NCI-H748 (cell line): ENCODE results near the gene PIK3C2G.
"Not testable (repeated sequence)": the region's sequence is repeated elsewhere in the genome, so short reads cannot be mapped to it uniquely, and the experiment has no call there.

Experiments
- DNase-seq: peaks from one replicate; lab custom pipeline; 2025; ENCODE audit not compliant: unreplicated experiment; lab: John Stamatoyannopoulos, UW

PIK3C2G gene

GRCh38 chr12:18261273-18261672 lies at the start of gene PIK3C2G:
Gene PIK3C2G (plus strand): TSS chr12:18261518. CDS start chr12:18282082, 20,564 bp downstream.
- DNase-seq, result peak; percentile 88

GRCh38 chr12:18217966-18218365 lies 43.4 kb upstream of the PIK3C2G start:
- no peak for DNase-seq

GRCh38 chr12:18221726-18222125 lies 39.6 kb upstream of the PIK3C2G start:
- peak; percentile 44 for DNase-seq

DNA sequence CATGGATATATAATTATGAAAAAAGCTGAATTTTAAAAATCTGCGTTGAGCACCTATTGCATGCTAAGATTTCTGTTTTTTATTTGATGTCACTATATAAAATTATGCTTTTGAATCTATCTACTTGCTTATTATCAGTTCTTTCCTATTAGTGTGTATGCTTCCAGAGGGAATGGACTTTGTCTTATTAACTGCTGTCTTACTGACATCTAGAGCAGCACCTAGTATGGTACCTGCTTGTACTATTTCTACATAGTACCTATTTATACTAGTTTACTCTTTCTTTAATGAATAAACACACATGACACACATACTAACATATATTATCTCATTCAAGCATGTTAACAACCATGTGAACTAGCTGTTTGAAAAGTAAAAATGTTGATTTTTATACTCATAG lies 38.6 kb upstream of the PIK3C2G start:
- peak; percentile 9 for DNase-seq

DNA sequence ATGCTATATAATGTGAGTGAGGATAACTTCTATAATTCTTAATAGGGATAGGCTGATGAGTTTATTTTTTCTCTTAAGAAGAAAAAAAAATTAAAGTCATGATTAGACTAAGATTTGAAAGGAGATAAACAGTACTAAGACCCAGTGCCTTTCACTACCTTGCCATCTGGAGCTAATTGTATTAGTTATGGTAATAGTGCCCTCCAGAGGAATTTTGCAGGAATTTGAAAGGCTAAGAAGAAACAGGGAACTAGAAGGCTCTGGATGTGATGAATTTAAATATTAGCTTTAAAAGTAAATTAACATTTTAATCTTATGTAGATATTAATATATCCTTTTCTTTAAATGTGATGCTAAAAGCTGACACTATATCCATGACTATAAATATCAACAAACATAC lies 36.6 kb upstream of the PIK3C2G start:
- peak; percentile 71 for DNase-seq

GRCh38 chr12:18239526-18239925 lies 21.8 kb upstream of the PIK3C2G start:
- no peak for DNase-seq

- no peak for DNase-seq
Measured at GRCh38 chr12:18242380-18243089, 18.8 kb upstream of the PIK3C2G start.

DNA sequence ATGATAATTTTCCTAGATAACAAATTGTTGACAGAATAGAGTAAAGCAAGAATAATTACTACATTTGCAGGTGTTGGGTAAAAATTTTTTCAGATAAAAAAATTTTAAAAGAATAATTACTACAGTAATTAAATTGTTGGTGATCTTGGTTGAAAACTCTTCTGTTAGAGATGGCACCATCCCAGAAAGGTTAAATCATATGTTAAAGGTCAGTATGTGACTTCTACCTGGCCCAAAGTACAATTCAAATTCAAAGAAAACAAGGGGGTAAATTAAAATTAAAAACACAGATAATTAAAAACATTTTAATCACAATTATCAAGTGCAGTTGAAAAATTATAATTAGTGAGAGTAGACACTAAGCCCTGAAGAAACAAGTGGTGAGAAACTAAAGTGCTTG lies 18.1 kb upstream of the PIK3C2G start:
- DNase-seq, result no peak

- no peak for DNase-seq
Measured at GRCh38 chr12:18246066-18246465, 15.3 kb upstream of the PIK3C2G start.

- DNase-seq, result peak; percentile 71
Measured at GRCh38 chr12:18250313-18250916, 10.9 kb upstream of the PIK3C2G start.

DNA sequence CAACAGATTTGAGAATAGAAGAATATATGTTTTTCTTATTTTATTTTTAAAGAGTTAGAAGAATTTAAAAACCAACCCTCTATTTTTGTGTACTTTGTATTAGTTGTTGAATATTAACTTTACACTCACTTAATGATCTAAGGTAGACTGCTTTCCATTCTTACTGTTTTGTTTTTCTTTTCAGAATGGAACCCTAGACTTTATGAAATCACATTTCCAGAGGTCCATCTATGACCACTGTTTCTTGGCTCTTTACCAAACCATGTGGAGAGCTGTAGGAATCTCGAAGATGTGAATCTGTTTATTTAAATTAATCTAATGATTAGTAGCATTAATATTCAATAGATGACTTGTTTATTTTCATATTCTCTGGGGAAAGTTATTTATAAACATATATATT lies 7.2 kb upstream of the PIK3C2G start:
- no peak for DNase-seq

- DNase-seq, result not testable (repeated sequence)
Measured at GRCh38 chr12:18255004-18255403, 6.3 kb upstream of the PIK3C2G start.

DNA sequence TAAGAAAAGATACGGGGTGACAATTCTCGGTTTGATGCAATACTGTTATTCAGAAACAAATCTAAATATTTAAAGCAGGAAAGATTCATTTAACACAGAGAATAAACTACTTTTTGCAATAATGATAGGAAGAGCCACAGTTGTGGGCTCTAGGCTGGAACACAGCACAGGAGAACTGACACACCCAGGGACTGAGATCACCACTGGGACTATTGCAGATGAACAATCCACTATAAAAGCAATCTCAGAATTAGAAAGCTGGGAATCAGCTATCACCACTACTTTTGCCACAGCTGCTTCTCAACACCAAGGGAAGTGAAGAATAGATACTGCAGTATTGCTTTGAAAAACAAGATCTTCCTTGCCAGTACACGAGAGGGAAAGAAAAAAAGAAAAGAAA lies 4.1 kb upstream of the PIK3C2G start:
- DNase-seq, result no peak

- no peak for DNase-seq
Measured at GRCh38 chr12:18258929-18259328, 2.4 kb upstream of the PIK3C2G start.

GRCh38 chr12:18259906-18260682 lies 1.2 kb upstream of the PIK3C2G start:
- DNase-seq, result no peak

- peak; percentile 19 for DNase-seq
Measured at GRCh38 chr12:18261906-18262305, 588 bp downstream of the PIK3C2G start.

- DNase-seq, result no peak
Measured at GRCh38 chr12:18262514-18262913, 1.2 kb downstream of the PIK3C2G start.

DNA sequence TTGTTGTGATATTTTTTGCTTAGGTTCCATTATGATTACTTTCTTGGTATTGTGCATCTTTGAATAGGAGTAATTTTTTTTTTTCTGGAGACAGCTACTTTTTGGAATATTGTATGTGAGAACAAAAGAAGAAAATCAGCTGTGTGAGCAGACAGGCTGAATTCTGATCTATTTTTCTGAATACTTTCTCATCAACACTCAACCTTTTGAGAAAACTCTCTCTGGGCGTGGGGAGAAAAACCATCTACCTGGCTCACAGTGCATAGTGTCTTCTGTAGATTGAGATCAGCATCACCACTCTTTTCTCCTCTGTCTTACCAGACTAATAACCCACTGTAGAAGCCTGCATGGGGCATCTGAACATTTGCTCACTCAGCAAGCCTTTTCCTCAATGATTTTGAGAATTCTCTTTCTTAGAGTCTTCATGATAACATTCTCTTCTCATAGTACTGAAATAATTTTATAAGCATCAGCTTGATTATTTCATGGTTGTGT lies 3.3 kb downstream of the PIK3C2G start:
- no peak for DNase-seq

DNA sequence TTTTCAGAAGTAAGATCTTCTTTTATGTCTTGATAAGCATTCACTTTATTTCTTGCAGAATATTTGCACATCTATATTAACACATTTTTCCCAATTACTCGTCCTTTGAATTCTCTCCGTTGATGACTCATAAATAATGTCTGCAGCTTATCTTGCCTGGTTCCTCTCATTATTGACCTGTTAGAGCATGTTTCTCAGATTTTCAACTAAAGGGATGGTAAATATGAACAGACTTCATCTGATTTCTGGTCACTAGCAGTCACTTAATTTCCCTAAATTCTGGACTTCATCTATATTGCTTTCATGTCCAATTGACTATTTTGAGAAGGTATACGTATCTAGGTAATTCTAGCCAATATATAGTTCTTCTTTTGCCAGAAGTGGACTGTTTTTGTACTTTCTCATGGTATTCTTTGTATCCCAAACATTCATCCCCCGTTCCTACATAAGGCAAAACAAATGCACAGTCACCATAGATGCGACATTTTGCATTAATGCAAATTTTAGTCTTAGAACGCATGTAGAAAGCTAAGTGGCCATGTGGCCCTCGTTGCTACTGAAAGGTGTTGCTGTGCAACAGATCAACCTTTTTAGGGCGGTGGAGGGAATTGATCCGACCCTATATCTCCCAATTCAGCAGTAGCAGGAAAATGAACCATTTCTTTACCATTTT lies 6.2 kb downstream of the PIK3C2G start:
- DNase-seq, result no peak

- no peak for DNase-seq
Measured at GRCh38 chr12:18270958-18271460, 9.7 kb downstream of the PIK3C2G start.

DNA sequence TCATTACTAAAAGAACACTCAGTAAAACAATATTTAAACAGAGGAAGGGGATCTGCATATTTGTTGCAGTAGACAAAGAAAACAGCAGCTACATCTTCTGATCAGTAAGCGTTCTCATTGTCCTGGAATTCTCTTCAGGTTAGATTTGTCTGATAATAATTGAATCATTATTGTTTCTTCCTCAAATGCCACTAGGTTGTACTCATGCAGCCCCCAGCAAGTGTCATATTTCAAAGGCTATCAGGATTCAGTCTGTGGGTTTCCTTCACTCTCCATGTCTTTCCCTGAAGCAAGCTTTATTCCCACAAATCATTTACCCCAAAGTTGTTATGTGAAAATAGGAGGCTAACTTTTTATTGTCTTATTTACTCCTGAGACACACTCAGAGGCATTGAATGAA lies 14.7 kb downstream of the PIK3C2G start:
- no peak for DNase-seq
